ENCODE results near the gene PLSCR2.

DNA sequence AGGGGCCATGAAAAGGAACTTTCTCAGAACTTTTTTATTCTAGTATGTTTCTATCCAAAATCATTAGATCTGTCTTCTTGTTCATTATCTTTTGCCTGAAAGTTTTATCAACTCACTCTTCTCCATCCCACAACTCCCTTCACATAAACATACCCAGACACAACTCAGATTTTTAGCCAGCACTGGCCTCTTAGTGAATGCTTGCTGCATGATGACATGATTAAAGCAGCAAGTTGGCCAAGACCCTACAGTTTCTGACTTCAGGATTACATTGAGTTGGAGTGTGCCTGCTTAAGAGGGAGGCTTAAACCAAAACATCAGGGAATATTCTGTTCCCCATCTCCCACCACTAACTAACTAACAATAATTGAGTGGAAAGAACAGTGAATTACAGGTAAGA is 38.1 kb downstream of the PLSCR2 start:
- TF ChIP-seq, protein P1, sequence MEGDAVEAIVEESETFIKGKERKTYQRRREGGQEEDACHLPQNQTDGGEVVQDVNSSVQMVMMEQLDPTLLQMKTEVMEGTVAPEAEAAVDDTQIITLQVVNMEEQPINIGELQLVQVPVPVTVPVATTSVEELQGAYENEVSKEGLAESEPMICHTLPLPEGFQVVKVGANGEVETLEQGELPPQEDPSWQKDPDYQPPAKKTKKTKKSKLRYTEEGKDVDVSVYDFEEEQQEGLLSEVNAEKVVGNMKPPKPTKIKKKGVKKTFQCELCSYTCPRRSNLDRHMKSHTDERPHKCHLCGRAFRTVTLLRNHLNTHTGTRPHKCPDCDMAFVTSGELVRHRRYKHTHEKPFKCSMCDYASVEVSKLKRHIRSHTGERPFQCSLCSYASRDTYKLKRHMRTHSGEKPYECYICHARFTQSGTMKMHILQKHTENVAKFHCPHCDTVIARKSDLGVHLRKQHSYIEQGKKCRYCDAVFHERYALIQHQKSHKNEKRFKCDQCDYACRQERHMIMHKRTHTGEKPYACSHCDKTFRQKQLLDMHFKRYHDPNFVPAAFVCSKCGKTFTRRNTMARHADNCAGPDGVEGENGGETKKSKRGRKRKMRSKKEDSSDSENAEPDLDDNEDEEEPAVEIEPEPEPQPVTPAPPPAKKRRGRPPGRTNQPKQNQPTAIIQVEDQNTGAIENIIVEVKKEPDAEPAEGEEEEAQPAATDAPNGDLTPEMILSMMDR (IDR thresholded peaks at IDR 0.05; ENCODE audit: low read depth, low read length, missing input control), result no peak
- TF ChIP-seq, protein P2, sequence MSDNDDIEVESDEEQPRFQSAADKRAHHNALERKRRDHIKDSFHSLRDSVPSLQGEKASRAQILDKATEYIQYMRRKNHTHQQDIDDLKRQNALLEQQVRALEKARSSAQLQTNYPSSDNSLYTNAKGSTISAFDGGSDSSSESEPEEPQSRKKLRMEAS (IDR thresholded peaks at IDR 0.05), result no peak
- TF ChIP-seq, protein P3, sequence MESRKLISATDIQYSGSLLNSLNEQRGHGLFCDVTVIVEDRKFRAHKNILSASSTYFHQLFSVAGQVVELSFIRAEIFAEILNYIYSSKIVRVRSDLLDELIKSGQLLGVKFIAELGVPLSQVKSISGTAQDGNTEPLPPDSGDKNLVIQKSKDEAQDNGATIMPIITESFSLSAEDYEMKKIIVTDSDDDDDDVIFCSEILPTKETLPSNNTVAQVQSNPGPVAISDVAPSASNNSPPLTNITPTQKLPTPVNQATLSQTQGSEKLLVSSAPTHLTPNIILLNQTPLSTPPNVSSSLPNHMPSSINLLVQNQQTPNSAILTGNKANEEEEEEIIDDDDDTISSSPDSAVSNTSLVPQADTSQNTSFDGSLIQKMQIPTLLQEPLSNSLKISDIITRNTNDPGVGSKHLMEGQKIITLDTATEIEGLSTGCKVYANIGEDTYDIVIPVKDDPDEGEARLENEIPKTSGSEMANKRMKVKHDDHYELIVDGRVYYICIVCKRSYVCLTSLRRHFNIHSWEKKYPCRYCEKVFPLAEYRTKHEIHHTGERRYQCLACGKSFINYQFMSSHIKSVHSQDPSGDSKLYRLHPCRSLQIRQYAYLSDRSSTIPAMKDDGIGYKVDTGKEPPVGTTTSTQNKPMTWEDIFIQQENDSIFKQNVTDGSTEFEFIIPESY (IDR thresholded peaks at IDR 0.05), result no peak

All from liver (tissue), 2 donors.